GM18520 (cell line): Measurements from ENCODE around the gene IGF1.

Experiments
- ATAC-seq: cut with Tn5 transposase; IDR thresholded peaks from one replicate; pipeline ENCODE4 v1.9.1; 2021; ENCODE audit not compliant: unreplicated experiment

Gene IGF1

GRCh38 chr12:102429211-102430154 is 50.9 kb downstream of the IGF1 start:
- no peak for ATAC-seq

DNA sequence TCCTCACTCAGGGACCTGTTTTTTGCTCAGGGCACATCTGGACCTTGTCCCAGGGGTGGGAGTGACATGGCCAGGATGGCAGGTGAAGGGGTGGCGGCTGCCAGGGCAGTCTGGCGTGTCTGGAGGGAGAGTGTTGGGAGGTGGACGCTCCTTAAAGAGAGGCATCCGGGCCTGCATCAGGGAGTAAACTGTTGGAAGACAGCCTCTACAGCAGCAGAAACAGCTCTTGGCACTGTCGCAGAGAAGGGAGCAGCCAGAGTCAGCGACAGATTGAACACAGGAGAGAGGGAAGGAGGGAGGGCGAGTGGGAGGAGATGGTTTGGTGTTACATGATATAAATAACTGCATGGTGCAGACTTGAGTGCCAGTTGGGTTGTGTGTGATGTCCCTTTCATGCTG is 52.8 kb downstream of the IGF1 start:
- no peak for ATAC-seq

DNA sequence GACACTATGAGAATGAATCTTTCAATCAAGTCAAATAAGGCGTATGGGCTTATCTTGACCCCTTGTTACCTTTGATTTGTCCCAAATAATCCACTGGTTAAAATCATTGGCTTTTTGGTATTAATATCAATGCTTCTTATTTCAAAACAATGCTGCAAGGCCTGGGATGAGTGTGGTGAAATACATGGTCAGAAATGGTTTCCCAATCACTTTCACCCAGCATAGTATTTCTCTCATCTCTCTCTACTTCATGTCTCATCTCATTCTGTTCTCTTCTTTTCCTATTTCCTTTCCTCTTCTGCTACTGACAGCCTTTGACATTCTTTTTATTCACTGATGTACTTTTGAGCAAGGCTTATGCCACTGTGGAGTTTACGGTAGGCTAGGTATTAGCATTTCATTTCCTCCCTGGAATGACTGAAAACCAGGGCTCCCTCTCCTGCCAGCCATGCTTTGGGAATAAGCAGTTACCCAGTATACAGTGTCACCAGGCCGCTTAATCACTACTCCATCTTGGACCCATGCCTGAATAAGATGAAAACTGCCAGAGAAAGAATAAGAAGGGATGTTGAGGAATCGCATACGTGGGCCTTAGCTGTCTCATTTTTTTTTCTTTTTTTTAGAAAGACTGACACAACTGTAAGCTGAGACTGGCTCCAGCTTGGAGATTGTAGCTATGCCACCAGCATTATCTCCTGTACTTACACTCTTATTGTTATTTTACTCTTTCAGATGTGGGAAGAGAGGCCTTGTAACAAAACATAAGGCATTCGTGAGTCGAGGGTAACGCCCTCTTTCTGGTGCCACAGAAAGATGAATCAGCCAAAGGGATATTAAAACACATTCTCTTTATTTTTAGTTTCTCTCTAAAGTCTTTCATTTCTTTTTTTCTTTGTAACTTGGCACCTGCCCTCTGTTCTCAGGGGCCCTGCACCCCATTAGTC is 53.5 kb downstream of the IGF1 start:
- no peak for ATAC-seq

DNA sequence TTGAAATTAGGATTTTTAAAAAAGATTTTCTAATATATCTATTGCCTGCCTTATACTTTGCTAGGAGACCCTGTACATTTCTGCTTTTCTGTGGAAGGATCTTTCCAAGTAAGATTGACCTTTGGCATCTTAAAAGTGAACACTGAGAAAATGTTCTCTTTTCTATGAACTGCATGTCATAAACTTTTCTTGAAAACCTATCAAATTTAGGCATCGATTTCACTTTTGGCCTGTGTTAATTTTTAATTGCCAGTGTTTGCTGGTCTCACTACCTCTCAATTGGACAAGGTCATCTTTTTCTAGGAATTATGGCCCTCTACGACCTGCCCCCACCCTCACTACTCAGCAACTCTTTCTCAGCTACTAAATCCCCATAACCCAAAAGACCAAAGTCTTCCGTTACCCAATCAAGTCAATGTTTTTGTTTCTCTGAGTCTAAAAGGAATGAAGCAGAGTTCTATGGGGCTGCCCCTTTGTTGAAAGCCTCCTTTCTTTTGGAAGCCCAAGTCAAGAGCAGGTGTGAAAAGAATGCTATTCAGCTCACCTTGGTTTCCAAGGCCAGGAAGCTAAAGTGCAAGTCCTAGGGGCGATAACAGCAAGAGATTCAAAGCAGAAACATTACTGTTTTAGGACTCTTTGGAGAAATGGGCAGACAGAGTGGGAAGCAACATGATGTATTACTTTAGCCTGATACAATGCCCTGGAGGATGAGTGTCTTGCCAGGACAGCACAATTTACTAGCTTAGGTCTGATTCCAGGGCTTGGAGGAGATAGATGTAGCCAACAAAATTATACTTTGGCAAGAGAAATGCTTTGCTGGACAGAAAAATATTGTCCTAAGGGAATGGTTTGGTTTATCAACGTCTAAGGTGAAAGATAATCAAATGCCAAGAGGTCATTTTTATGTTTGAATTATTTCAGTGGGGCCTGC is 55.0 kb downstream of the IGF1 start:
- ATAC-seq: no peak

DNA sequence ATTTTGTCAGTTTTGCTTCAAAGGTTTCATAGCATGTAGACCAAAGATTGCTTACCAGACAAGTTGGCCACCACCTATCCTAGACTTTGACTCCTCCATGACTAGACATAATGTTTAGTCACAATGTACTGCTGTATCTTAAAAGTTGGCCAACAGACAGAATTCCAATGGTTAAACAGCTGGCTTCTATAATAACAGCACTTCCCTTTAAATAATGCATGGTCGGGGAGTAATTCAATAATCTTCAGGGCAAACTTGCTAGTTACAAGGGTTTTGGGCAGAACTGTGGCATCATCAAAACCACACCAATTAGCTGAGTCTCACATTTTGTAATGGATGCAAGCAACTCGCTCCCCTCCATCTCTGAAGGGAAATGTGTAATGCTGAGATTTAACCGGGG is 56.9 kb downstream of the IGF1 start:
- no peak for ATAC-seq

DNA sequence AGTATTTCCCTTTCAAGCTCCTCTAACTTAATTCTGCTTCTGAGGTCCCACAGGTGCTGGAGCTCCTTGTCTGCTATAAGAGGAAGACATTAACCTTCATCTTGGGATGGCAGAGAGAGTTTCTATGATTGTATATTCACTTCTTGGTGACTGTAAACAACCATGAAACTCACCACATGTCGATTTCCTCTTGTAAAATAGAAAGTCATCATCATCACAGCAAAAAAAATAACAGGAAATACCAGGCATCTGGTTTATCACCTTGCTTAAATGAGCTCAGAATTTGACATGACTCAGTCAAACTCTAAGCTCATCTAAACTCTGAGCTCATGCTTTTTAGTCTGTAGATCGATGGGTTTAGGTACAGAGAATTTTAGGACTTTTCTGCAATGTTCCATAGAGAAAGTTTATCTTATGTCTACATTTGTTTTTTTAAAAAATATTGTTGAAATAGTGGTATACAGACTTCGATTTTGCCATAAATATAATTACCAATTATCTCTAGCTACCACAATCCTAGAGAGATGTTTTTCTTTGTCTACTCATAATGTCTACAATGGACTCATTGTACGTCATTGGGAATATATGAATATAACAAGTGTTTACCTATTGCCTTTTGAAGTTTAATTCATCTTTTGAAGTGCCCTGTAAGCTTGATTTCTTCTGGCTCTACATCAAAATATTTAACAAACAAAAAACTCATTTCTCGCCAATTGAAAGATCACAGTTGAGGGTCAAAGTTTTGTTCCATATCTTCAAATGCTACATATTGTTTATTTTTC is 58.4 kb downstream of the IGF1 start:
- ATAC-seq: no peak

DNA sequence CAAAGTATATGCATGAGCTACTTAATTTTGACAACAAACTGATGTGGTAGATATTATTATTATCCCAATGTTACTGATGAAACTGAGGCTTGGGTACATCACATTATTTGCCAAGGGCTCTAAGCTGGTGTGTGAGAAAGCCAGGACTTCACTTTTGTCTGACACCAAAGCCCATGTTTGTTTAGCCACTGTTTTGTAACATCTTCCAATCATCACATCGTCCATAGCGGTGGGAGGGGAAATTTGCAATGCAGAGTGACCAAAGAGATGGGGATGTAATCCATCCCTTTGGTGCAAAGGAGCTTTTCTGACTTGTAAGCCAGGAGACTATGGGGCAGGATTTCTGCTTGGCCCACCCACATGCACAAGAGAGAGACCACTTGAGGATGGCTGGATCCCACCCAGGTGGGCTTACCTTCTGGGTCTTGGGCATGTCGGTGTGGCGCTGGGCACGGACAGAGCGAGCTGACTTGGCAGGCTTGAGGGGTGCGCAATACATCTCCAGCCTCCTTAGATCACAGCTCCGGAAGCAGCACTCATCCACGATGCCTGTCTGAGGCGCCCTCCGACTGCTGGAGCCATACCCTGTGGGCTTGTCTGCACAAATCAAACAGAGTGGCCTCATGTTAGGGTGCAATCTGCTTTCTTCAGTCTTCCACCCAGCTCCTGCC is 61.1 kb downstream of the IGF1 start:
- ATAC-seq: no peak

DNA sequence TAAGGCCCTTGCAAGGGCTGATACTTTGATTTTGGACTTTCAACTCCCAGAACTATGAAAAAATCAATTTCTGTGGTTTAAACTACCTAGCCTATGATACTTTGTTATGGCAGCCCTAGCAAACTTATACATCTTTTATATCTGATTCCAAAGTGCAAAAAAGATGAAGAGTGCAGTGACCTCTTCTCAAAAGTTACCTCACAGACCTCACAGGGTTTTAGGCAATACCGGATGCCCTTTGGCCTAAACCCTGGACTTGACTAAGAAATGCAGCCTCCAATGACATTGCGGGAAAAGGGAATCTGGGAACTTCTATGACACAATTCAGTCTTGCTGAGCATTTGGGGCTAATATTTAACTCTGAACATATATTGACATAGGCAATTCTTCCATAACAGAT is 63.3 kb downstream of the IGF1 start:
- no peak for ATAC-seq

GRCh38 chr12:102415515-102415914 is 64.8 kb downstream of the IGF1 start:
- no peak for ATAC-seq

- ATAC-seq: no peak
Observed at GRCh38 chr12:102413396-102413795, 67.0 kb downstream of the IGF1 start.

GRCh38 chr12:102410511-102410910 is 69.9 kb downstream of the IGF1 start:
- ATAC-seq: no peak

DNA sequence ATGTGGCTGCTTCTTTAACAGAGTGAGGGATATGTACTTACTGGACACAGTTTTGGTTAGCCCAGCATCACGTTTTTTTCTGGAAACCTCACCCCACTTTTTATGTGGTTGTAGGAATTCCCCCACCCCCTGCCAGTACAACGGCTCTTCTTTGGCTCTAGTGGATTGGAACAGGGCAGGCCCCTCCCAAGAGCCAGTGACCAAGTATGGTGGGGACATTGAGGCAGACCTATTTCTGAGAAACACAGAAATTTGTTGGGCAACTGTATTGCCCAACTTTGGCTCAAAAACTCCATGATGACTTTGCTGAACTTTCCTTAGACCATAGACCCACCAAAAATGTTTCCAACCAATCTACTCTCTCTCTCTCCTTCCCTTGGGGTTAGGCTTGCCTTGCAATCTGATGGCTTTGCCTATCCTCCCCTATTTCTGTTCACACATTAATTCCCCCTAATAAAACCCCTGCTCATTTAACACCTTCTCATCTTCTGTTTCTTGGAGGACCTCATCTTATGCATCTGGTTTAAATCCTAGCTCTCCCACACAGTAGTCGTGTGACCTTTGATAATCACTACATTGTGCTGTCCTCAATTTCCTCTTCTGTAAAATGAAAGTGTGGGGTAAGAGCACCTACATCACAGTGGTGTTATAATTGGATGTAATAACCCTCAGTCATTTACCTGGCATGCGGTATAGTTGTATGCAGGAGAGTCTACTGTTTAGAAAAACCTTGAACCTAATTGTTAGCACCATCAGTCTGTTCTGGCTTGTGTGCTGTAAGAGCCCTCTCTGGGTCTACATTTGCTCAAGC is 71.7 kb downstream of the IGF1 start:
- ATAC-seq: no peak

GRCh38 chr12:102407776-102408486 is 72.4 kb downstream of the IGF1 start:
- no peak for ATAC-seq

DNA sequence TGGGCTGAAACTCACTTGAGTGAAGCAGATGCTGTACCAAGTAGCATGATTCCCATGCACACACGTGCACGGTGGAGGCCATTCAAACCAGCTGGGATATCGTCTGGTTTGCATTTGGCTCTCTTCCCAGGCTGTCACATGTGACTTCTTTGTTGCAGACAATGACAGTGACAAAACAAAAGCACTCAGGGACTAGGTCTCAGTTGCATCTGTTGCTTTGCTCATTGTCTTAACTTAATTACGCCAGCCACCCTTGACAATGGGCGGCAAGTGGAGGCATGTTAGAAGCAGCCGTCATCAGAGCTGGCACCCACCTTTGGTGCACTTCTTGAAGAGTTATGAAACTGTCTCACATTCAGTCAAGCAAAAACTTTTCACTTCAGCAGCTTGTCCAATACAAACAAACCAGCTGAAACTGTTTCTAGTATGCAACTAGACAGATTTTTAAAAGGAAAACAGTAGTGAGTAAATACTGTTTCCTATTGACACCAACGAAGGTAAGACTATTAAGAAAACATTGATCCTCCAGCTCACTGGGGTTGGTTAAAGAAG is 74.3 kb downstream of the IGF1 start:
- ATAC-seq: peak; percentile 74

- ATAC-seq: no peak
Observed at GRCh38 chr12:102401087-102401486, 79.3 kb downstream of the IGF1 start.

- no peak for ATAC-seq
Observed at GRCh38 chr12:102399653-102400052, 80.7 kb downstream of the IGF1 start.

DNA sequence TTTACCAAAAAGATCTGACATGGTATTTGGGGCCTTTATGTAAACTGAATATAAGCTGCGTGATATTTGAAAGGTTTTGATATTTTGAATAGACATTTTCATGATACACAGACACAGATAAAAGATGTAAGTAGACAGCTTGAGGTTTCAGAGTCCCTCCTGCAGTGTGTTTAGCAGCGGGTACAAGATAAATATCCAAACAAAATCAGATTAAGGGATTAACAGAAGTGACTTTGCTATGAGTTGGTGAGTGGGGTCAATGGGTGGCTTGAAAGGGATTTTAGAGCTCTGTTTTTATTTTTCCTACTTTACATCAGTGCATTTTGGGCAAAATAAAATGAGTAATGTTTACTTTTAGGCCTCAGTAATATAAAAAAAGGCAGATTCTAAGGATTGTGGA is 84.1 kb downstream of the IGF1 start:
- no peak for ATAC-seq

DNA sequence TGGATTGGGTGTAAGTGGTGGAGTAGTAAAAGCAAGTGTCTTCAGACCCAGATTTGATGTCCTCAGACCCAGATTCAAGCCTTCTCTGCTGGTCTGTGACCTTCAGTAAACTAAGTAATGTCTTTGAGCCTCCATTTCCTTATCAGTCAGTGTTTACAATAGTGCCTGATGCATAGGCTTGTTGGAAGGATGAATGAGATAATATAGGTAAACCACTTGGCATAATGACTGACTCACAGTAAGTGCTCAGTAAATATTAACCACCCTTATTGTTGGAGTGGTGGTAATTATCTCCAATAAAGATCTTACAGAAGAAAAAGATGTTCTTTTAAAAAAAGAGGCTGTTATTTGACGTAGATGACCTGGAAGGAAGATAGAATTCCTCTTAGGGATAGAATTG is 86.2 kb downstream of the IGF1 start:
- ATAC-seq: no peak
